ENCODE measurements around the gene SAP30BP. TPM values are rescaled to one million over a fixed set of nuclear protein-coding genes. Genes with fewer than 3 reads are reported as not detected.

The SAP30BP gene
- polyA plus RNA-seq, 1 donor (not counting 4 experiments of a cell fraction or from before 2014, with no cell fraction given), result 99.0 TPM

DNA sequence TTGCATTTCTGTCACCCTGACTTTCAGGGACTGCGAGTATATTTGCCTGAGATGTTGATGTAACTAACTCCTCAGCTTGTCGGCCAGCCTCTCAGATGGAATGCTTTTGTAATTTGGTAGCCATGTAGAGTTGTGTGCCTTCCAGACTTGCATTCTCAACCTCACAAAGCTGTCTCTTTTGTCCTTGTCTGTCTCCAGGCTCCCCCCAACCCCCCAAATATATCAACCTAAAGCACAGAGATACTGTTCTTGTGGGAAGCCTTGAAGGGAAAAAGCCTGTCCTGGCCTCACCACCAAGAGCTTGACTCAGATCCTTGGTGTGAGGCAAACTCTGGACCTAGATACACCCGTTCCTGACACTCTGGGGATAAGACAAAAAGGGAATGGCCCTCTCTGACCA, 18.4 kb downstream of the SAP30BP start:
- H3K9ac ChIP-seq (ENCODE audit: control insufficient read depth, extremely low read depth, insufficient read depth, low read length), result peak overlapping the region; percentile 90
- H3K79me2 ChIP-seq (ENCODE audit: control insufficient read depth, insufficient read depth, low read length), result peaks cover 41% of the 10 kb centered on the region
- H3K4me1 ChIP-seq (ENCODE audit: control insufficient read depth, extremely low read depth, insufficient read depth, low read length), result peaks cover 87% of the 10 kb centered on the region
- no peaks in the 10 kb centered on the region for H4K20me1 ChIP-seq (ENCODE audit: control insufficient read depth, extremely low read depth, insufficient read depth, low read length)
- DNase-seq (ENCODE audit: low read depth, low spot score) (no peak), FAIRE-seq (no peak)
- H3K9me1 ChIP-seq (ENCODE audit: control insufficient read depth, extremely low read depth, insufficient read depth, low read length), result no peaks in the 10 kb centered on the region
- no peak for TF ChIP-seq CTCF (optimal IDR thresholded peaks at IDR 0.05 in 1 of 3, IDR thresholded peaks at IDR 0.05 in 1 of 3, conservative IDR thresholded peaks at IDR 0.05 in 1 of 3; ENCODE audit: extremely low read depth in 1 of 3, insufficient read depth in 2 of 3, low read length in 3 of 3)
- no peak for TF ChIP-seq EZH2 (IDR thresholded peaks at IDR 0.05; ENCODE audit: low read length)
- H3K27ac ChIP-seq (ENCODE audit: control insufficient read depth, insufficient read depth, low read length), result peak overlapping the region; percentile 99
- peak overlapping the region; percentile 18 to 63 (median 54) for H3K4me3 ChIP-seq (ENCODE audit: control insufficient read depth in 2 of 3, extremely low read depth in 1 of 3, insufficient read depth in 2 of 3, low read depth in 1 of 3, low read length in 3 of 3)
- no peak overlapping the region for H2AFZ ChIP-seq (ENCODE audit: control insufficient read depth, low read length)
- peaks cover 2 to 19% of the 10 kb centered on the region in 2 experiments for H3K36me3 ChIP-seq (ENCODE audit: control insufficient read depth in 2 of 2, extremely low read depth in 1 of 2, insufficient read depth in 2 of 2, low read length in 2 of 2)
- H3K4me2 ChIP-seq (ENCODE audit: control insufficient read depth, extremely low read depth, insufficient read depth, low read depth, low read length), result peak overlapping the region; percentile 85
- H3K27me3 ChIP-seq (ENCODE audit: control insufficient read depth, extremely low read depth, insufficient read depth, low read length), result no peaks in the 10 kb centered on the region
- dilution Hi-C loops (cut with MboI; ENCODE audit: extremely low pct_ligation_motif_present, low sequenced_read_pairs), result no loop called here
- H3K9me3 ChIP-seq (ENCODE audit: control insufficient read depth, low read depth, low read length), result no peaks in the 10 kb centered on the region

- Histone ChIP-seq H2AFZ (ENCODE audit: control insufficient read depth, low read length) (no peak overlapping the region), H3K79me2 (ENCODE audit: control insufficient read depth, insufficient read depth, low read length) (peaks cover 38% of the 10 kb centered on the region), H3K4me1 (ENCODE audit: control insufficient read depth, extremely low read depth, insufficient read depth, low read length) (peaks cover 99% of the 10 kb centered on the region), H4K20me1 (ENCODE audit: control insufficient read depth, extremely low read depth, insufficient read depth, low read length) (no peaks in the 10 kb centered on the region), H3K9me1 (ENCODE audit: control insufficient read depth, extremely low read depth, insufficient read depth, low read length) (no peaks in the 10 kb centered on the region), H3K4me3 (ENCODE audit: control insufficient read depth in 2 of 3, extremely low read depth in 1 of 3, insufficient read depth in 2 of 3, low read depth in 1 of 3, low read length in 3 of 3) (peak overlapping the region in 2 of 3 experiments; percentile 40), H3K4me2 (ENCODE audit: control insufficient read depth, extremely low read depth, insufficient read depth, low read depth, low read length) (peak overlapping the region; percentile 73), H3K36me3 (ENCODE audit: control insufficient read depth in 2 of 2, extremely low read depth in 1 of 2, insufficient read depth in 2 of 2, low read length in 2 of 2) (peaks cover 6 to 26% of the 10 kb centered on the region in 2 experiments), H3K27me3 (ENCODE audit: control insufficient read depth, extremely low read depth, insufficient read depth, low read length) (no peaks in the 10 kb centered on the region), H3K9ac (ENCODE audit: control insufficient read depth, extremely low read depth, insufficient read depth, low read length) (peak overlapping the region; percentile 90), H3K27ac (ENCODE audit: control insufficient read depth, insufficient read depth, low read length) (peak overlapping the region; percentile 99), H3K9me3 (ENCODE audit: control insufficient read depth, low read depth, low read length) (no peaks in the 10 kb centered on the region)
- dilution Hi-C loops (cut with MboI; ENCODE audit: extremely low pct_ligation_motif_present, low sequenced_read_pairs), result no loop called here
- DNase-seq (ENCODE audit: low read depth, low spot score) (no peak), FAIRE-seq (peak; percentile 75)
- no peak for TF ChIP-seq CTCF (optimal IDR thresholded peaks at IDR 0.05 in 1 of 3, IDR thresholded peaks at IDR 0.05 in 1 of 3, conservative IDR thresholded peaks at IDR 0.05 in 1 of 3; ENCODE audit: extremely low read depth in 1 of 3, insufficient read depth in 2 of 3, low read length in 3 of 3)
- TF ChIP-seq EZH2 (IDR thresholded peaks at IDR 0.05; ENCODE audit: low read length), result no peak
These were observed 21.2 kb downstream of the SAP30BP start for GRCh38 chr17:75688209-75688825.

Data from keratinocyte (primary cell).